Hepatocyte (in vitro differentiated cells): ENCODE results near the gene NEDD4L. TPM values are rescaled to one million over a fixed set of nuclear protein-coding genes. Genes with fewer than 3 reads are reported as not detected.

Experiments
- DNase-seq: peaks from one replicate; pipeline ENCODE4 v3.0.0-alpha.2; 2016; ENCODE audit warnings: low spot score
- H2AFZ ChIP-seq: fragments of 200-600 bp; sonication (generic); 2 replicates; pipeline ENCODE4 v1.6.0; 2016; ENCODE audit warnings: antibody characterized with exemption, mild to moderate bottlenecking
- H3K27ac ChIP-seq: fragments of 200-600 bp; sonication (generic); 2 replicates; pipeline ENCODE4 v1.5.1; 2016; ENCODE audit warnings: mild to moderate bottlenecking
- H3K27me3 ChIP-seq: fragments of 200-600 bp; sonication (generic); 2 replicates; pipeline ENCODE4 v1.6.1; 2016
- H3K36me3 ChIP-seq: fragments of 200-600 bp; sonication (generic); replicated peaks from 2 replicates; pipeline ENCODE4 v1.5.1; 2016; ENCODE audit warnings: low read depth; ENCODE audit not compliant: insufficient read depth
- H3K4me1 ChIP-seq: fragments of 200-600 bp; sonication (generic); 2 replicates; pipeline ENCODE4 v1.5.1; 2016; ENCODE audit warnings: mild to moderate bottlenecking, moderate library complexity; ENCODE audit not compliant: insufficient read depth
- H3K4me2 ChIP-seq: fragments of 200-600 bp; sonication (generic); 2 replicates; pipeline ENCODE4 v1.6.0; 2016
- H3K4me3 ChIP-seq: fragments of 200-600 bp; sonication (generic); 2 replicates; pipeline ENCODE4 v1.5.1; 2016; ENCODE audit warnings: mild to moderate bottlenecking
- H3K79me2 ChIP-seq: fragments of 200-600 bp; sonication (generic); 2 replicates; pipeline ENCODE4 v1.6.0; 2017; ENCODE audit warnings: mild to moderate bottlenecking
- H3K9me2 ChIP-seq: fragments of 200-600 bp; sonication (generic); replicated peaks from 2 replicates; pipeline ENCODE4 v1.6.0; 2017; ENCODE audit warnings: mild to moderate bottlenecking; ENCODE audit not compliant: insufficient read depth
- H3K9me3 ChIP-seq: fragments of 200-600 bp; sonication (generic); 2 replicates; pipeline ENCODE4 v1.5.1; 2016; ENCODE audit warnings: low read depth, mild to moderate bottlenecking
- H4K20me1 ChIP-seq: fragments of 200-600 bp; sonication (generic); 2 replicates; pipeline ENCODE4 v1.6.0; 2016; ENCODE audit warnings: mild to moderate bottlenecking; ENCODE audit not compliant: insufficient read depth, poor library complexity, severe bottlenecking
- EZH2 ChIP-seq: fragments of 200-600 bp; sonication (generic); IDR thresholded peaks from 2 replicates; pipeline ENCODE4 v1.6.1; 2016; ENCODE audit warnings: antibody characterized with exemption, mild to moderate bottlenecking, borderline replicate concordance
- EZH2phosphoT487 ChIP-seq: fragments of 200-600 bp; sonication (generic); IDR thresholded peaks from one replicate; pipeline ENCODE4 v1.6.1; 2018; ENCODE audit warnings: antibody characterized with exemption, mild to moderate bottlenecking, low read depth, moderate library complexity; ENCODE audit not compliant: unreplicated experiment, severe bottlenecking
- WGBS: methylation state at CpG from one replicate; pipeline ENCODE4 v1.1.6; 2016; ENCODE audit warnings: low lambda C conversion rate; ENCODE audit errors: missing lambda C conversion rate; 5-methylcytosine and 5-hydroxymethylcytosine counted together
- polyA plus RNA-seq: library from polyadenylated mRNA; unstranded; fragments of >200 nt; fragmentation: Nextera tagmentation; extraction: Ambion mirVana; gene quantifications from 2 replicates; pipeline ENCODE4 v1.2.1, GENCODE V29; 2016
- total RNA-seq: library from RNA; depleted of rRNA; stranded (reverse); fragments of >200 nt; gene quantifications from 2 replicates; pipeline ENCODE4 v1.2.3, GENCODE V29; 2014
- TF ChIP-seq, protein P1 (sequence below): fragments of 200-600 bp; sonication (generic); IDR thresholded peaks from 2 replicates; pipeline ENCODE4 v1.5.1; 2016; ENCODE audit warnings: antibody characterized with exemption, mild to moderate bottlenecking; ENCODE audit not compliant: poor library complexity

Gene NEDD4L
- total and polyA plus RNA-seq, 2 experiments from 2014 or later: 104 to 140 TPM

- H3K4me2 ChIP-seq: no peak overlapping the region
- H3K27ac ChIP-seq: no peak overlapping the region
- 97% methylated on average over 10 of the region's 10 CpGs for whole genome bisulfite sequencing
- H3K9me2 ChIP-seq: no peaks in the 10 kb centered on the region
- no peaks in the 10 kb centered on the region for H3K4me1 ChIP-seq
- H4K20me1 ChIP-seq: no peaks in the 10 kb centered on the region
- TF ChIP-seq, protein P1, sequence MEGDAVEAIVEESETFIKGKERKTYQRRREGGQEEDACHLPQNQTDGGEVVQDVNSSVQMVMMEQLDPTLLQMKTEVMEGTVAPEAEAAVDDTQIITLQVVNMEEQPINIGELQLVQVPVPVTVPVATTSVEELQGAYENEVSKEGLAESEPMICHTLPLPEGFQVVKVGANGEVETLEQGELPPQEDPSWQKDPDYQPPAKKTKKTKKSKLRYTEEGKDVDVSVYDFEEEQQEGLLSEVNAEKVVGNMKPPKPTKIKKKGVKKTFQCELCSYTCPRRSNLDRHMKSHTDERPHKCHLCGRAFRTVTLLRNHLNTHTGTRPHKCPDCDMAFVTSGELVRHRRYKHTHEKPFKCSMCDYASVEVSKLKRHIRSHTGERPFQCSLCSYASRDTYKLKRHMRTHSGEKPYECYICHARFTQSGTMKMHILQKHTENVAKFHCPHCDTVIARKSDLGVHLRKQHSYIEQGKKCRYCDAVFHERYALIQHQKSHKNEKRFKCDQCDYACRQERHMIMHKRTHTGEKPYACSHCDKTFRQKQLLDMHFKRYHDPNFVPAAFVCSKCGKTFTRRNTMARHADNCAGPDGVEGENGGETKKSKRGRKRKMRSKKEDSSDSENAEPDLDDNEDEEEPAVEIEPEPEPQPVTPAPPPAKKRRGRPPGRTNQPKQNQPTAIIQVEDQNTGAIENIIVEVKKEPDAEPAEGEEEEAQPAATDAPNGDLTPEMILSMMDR: no peak
- no peak for TF ChIP-seq EZH2
- TF ChIP-seq EZH2phosphoT487: no peak
- peaks cover 4% of the 10 kb centered on the region for H3K79me2 ChIP-seq
- H2AFZ ChIP-seq: no peak overlapping the region
- no peak overlapping the region for H3K4me3 ChIP-seq
- no peaks in the 10 kb centered on the region for H3K9me3 ChIP-seq
- H3K36me3 ChIP-seq: peaks cover 12% of the 10 kb centered on the region
- H3K27me3 ChIP-seq: no peaks in the 10 kb centered on the region
- DNase-seq: no peak
Measured at GRCh38 chr18:58354791-58355190, 310.8 kb downstream of the NEDD4L start.

GRCh38 chr18:58355243-58355642 lies 311.2 kb downstream of the NEDD4L start:
- Histone ChIP-seq H2AFZ (no peak overlapping the region), H3K4me2 (no peak overlapping the region), H3K9me2 (no peaks in the 10 kb centered on the region), H3K36me3 (peaks cover 12% of the 10 kb centered on the region), H3K79me2 (peaks cover 4% of the 10 kb centered on the region), H3K4me3 (no peak overlapping the region), H3K4me1 (no peaks in the 10 kb centered on the region), H4K20me1 (no peaks in the 10 kb centered on the region), H3K27ac (no peak overlapping the region), H3K9me3 (no peaks in the 10 kb centered on the region), H3K27me3 (no peaks in the 10 kb centered on the region)
- DNase-seq: no peak
- TF ChIP-seq EZH2phosphoT487: no peak
- TF ChIP-seq, protein P1: no peak
- TF ChIP-seq EZH2: no peak
- 98% methylated on average over 8 of the region's 8 CpGs for WGBS

DNA sequence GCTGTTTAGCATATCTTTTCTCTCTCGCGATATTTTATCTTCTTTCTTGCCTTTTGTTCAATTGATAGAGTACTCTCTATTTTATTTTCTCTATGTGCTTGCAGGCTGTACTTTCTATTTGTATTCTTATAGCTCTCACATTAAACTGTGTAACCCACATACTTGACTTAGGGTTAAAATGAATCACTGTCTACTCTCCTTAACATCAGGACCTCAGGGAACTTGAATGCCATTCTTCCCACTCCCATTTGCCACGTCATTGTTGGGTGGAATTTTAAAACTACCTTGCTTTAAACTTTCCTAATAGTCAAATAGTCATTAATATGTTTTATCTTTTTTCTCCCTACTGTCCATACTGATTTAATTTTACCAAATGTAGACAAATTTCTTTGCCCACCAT lies 315.2 kb downstream of the NEDD4L start:
- H3K27ac ChIP-seq: no peak overlapping the region
- peaks cover 4% of the 10 kb centered on the region for H3K79me2 ChIP-seq
- H3K9me2 ChIP-seq: no peaks in the 10 kb centered on the region
- no peaks in the 10 kb centered on the region for H3K27me3 ChIP-seq
- H2AFZ ChIP-seq: no peak overlapping the region
- H4K20me1 ChIP-seq: no peaks in the 10 kb centered on the region
- peaks cover 15% of the 10 kb centered on the region for H3K4me1 ChIP-seq
- no peaks in the 10 kb centered on the region for H3K9me3 ChIP-seq
- WGBS: 89% methylated on average over 3 of the region's 3 CpGs
- H3K4me3 ChIP-seq: no peak overlapping the region
- DNase-seq: no peak
- H3K36me3 ChIP-seq: no peaks in the 10 kb centered on the region
- no peak overlapping the region for H3K4me2 ChIP-seq
- TF ChIP-seq, protein P1: no peak
- TF ChIP-seq EZH2 (no peak), EZH2phosphoT487 (no peak)

- Histone ChIP-seq H2AFZ (no peak overlapping the region), H3K4me1 (peaks cover 15% of the 10 kb centered on the region), H3K9me2 (no peaks in the 10 kb centered on the region), H3K79me2 (peaks cover 4% of the 10 kb centered on the region), H3K27ac (no peak overlapping the region), H3K4me3 (no peak overlapping the region), H3K36me3 (no peaks in the 10 kb centered on the region), H4K20me1 (no peaks in the 10 kb centered on the region), H3K9me3 (no peaks in the 10 kb centered on the region), H3K4me2 (no peak overlapping the region), H3K27me3 (no peaks in the 10 kb centered on the region)
- 89% methylated on average over 1 of the region's 1 CpG for WGBS
- no peak for DNase-seq
- TF ChIP-seq EZH2phosphoT487: no peak
- TF ChIP-seq EZH2: no peak
- TF ChIP-seq, protein P1: no peak
Measured at GRCh38 chr18:58359620-58360019, 315.6 kb downstream of the NEDD4L start.
